GM20431 (cell line): ENCODE measurements around the gene SH3D19.

ENCODE experiments used
- in situ Hi-C: fragments of 300-500 bp; cut with MseI, MboI; formaldehyde crosslinking; loops from one replicate; pipeline ENCODE4 v1.15.0; 2020; ENCODE audit warnings: low sequenced_read_pairs; ENCODE audit not compliant: unreplicated experiment

Gene SH3D19

GRCh38 chr4:151205722-151206121, 119.7 kb downstream of the SH3D19 start:
- in situ Hi-C loops: no loop called here

DNA sequence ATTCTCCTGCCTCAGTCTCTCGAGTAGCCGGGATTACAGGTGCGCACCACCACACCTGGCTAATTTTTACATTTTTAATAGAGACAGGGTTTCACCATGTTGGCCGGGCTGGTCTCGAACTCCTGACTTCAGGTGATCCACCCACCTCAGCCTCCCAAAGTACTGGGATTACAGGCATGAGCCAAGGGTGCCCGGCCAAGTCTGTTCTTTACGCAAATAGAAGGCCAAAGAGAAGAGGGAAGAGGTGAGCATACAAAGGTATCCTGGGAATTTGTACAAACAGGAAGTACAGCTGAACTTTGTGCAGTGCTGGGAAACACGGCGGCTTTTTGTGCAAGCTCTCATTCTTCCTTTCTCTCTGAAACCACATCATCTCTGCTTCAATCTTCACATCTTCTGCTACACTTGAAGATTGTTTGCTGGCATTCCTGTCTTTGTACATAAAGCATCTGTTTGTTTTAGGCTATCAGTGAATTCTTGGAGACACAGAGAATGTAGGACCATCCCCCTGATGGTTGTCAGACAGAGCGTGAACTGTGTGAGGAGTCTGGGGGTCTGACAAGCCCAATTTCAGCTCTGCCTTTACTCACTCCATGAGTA, 120.4 kb downstream of the SH3D19 start:
- in situ Hi-C loops: no loop called here

- in situ Hi-C loops: no loop called here
Measured at GRCh38 chr4:151202851-151203455, 122.5 kb downstream of the SH3D19 start.

DNA sequence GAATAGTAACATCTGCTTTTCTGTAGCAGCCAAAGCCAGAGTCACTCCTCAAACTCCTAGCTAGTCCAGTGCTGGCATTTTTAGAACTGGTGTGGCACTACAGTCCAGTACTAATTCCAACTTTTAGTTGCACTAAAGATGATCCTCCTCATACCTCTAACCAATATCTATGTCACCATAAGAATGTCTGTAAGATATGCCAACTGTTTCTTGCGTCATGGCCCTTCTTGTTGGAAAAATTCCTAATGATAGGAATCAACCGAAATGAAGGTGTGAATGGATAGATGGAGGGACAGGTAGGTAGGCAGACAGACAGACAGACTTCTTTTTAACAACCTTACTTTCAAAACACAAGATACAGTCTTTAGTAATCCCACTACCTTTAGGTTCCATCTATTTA, 123.0 kb downstream of the SH3D19 start:
- in situ Hi-C loops: no loop called here

DNA sequence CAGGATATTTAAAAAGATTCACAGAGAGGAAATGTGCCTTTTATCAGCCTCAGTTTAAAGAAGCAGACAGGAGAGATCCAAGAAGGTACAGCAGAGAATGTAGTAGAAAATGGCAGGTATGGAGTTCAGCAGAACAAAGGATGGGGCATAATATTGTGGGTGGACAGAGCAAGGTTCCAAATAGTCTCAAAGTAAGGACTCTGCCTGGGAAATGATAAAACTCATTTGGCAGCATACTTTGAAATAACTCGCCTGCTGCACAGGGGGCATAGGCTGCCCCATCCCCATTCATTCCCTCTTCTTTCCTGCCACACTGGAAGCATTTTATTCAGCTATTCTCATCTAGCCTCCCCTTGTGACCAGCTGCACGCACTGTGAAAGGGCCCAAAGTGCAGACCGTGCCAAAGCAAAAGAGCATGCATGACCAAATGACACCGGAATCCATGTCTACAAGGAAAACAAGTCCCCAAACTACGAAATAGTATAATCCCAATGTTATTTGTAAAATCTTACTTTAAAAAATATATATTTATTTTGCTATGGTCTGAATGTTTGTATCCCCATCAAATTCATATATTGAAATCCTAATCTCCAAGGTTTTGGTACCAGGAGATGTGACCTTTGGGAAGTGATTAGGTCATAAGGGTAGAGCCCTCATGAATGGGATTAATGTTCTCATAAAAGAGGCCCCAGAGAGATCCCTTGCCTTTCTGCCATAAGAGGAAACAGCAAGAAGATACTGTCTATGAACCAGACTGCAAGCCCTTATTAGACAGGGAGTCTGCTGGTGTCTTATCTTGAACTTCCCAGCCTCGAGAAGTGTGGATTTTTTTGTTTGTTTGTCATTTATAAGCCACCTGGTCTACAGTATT, 125.8 kb downstream of the SH3D19 start:
- in situ Hi-C loops: no loop called here

DNA sequence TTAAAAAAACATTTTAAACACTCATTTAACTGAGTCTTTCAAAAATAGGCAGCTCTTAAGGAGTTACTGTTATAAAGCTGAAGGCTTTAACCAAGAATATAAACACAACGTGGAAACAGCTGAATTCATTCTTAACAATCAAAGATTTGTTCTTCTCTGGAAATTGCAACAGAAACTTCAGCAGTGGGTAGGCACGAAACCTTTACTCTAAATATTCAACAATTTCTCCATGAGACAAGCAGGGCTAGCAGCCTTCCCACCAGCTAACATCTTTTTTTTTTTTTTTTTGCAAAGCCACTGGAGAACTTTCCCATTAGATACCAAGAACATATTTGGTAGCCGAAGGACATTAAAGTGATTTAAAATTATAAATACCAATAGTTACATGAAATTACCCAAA, 126.7 kb downstream of the SH3D19 start:
- in situ Hi-C loops: no loop called here

DNA sequence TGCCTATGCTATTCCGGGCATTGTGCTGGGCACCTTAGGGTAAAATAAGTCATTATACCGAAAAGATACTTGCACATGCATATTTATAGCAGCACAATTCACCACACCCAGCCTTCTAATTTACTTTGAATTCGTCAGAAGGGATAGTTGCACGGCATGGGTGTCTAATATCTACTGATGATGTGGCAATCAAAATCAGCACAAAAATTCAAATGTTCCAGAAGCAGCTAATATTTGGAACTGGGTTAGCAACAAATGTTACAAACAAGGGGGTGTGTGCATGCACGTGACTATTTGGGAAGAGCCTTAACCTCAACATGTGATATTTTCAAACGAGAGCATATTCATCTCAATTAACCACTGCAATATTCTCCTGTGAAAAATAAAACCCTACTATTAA, 128.2 kb downstream of the SH3D19 start:
- in situ Hi-C loops: no loop called here

DNA sequence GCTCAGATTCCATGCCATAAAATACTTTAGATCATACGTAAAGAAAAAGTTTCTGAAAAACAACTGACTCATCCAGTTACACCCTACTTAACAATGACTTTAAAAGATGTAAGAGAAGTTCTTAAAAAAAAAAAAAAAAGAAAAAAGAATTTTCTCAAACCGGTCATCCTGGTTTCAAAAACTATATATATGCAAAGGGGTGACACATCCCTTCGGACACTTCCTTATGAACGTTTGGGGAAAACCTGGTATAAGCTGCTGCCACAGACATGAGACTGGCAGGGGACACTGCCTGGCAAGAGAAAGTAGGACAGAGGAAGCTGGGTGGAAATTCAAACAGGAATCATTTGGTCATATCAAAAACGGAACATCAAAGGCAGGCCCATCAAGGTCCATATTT, 129.6 kb downstream of the SH3D19 start:
- in situ Hi-C loops: no loop called here

DNA sequence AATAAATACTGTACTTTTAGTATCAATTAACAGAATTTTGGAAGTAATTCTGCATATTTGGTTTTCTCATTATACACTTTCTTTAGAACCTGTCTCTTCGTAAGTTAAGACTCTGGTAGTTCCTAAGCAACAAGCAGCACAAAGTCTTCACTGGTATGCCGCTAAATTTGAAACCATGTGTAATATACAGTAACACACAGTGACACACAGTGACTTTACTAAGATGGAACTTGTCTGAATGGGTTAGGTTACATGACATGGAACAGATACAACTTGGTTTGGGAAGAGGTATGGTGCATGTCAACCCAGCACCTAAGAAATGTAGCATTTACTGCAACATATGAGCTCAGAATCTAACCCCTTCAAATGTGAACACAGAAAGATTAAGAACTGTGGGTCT, 132.0 kb downstream of the SH3D19 start:
- in situ Hi-C loops: no loop called here

DNA sequence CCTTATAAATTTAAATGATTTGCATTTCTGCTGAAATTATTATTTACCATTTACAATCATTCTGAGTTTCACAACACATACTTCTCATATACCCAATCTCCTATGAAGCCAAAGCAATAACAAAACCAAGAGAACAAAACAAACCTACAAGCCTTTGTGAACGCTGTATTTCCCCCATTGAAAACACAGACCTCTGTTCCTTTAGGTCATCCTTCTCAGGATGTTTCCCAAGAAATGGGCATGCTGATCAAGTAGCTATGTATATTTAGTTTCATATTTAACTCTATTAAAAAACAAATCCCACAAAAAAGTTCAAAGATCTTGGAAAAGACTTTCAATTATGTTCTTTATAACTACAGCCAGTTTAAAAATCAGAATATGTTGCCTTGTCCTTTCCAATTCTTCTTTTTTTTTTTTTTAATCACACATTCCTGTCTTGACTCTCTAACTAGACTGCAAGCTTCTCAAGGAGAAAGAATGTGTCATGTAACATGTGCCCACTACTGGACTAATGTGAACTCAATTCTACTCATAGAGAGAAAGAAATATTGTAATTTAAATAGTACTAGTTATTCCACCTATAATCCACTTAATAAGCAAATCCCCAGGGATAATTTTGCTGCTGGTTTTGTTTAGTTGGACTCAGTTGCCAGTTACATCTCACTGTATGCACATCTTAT, 132.7 kb downstream of the SH3D19 start:
- in situ Hi-C loops: no loop called here

DNA sequence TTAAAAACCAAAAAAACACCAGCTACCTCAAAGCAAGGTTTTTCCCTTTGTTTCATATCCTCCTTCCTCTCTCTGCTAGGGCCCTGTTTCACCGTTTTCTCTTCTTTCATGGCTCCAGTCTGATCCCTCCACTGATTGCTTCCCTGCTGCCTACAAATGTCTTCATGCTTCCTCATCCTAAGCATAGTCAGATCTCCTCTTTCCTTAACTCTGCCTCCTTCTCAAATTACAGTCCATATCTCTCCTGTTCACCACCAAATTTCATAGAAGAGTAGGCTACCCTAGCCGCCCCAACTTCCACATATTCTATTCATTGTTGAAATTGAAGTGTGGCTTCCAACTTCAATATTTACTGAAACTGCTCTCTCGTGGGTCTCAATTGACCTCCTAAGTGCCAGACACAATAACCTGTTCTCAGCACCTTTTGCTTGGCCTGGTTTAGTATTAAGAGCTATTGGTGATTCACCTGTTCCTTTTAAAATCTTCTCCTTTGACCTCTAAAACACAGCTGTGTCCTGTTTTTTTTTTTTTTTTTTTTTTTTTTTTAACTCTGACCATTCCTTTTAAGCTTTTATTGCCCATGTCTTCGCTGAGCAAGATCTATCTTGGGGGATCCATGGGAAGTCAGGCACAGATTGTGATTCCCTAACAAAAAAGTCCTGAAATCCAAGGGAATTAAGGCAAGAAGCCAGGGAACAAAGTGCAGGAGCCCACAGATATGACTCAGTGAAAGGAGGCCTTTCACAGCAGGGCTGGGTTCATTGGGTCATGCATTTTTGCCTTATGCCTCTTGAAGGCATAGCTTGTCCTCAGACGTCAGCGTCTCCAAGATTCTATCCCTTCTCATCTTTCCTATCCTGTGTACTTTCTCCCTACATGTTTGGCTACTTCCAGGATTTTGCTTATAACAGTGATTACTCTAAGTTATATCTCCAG, 140.6 kb downstream of the SH3D19 start:
- in situ Hi-C loops: no loop called here

GRCh38 chr4:151182455-151182996, 142.9 kb downstream of the SH3D19 start:
- in situ Hi-C loops: no loop called here

DNA sequence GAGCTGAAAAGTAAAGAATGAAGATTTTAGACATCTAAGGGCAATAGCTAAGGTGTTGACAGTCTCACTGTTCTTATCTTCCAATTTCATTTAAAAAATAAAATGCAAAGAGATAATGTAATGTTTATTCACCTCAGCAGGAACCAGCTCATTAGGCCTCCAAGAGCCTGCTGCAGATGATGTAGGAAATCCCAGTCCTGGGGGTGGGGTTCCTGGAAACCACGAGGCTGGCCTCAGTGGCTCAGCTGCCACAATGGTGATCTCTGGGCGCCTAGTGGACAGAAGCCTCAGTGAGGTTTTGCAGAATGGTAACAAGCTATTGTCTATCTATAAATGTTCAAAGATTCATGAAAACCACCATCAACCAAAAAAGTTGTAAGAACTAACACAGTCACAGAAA, 148.7 kb downstream of the SH3D19 start:
- in situ Hi-C loops: no loop called here

DNA sequence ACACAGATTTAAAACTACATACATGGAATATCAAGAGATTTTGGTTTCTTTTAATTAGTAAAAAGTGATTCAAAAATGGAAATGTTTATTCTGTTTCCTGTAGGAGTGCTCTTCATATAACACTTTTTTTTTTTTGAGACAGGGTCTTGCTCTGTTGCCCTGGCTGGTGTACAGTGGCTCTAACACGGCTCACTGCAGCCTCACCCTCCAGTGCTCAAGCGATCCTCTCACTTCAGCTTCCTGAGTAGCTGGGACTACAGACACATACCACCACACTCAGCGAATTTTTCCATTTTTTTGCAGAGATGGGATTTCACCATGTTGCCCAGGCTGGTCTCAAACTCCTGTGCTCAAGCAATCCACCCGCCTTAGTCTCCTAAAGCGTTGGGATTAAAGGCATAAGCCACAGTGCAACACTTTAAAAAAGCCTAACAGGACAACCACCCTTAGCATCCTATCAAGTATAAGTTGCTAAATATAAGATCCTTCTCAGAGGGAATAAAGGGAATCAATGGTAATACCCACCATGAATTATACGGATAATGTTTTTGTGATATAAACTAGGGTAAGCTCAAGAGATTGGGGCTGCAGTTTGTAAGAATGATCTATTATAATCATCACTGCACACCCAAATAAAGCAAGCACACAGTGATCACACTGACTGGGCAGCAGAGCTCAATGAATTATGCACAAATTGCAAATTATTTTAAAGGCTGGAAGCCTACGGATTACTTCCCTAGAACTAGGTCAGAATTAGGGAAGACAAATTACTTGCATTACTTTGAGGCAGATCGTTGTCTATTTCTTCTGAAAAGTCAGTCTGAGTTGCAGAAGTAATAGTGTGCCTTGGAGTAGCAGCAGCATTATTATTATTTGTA, 149.4 kb downstream of the SH3D19 start:
- in situ Hi-C loops: no loop called here

DNA sequence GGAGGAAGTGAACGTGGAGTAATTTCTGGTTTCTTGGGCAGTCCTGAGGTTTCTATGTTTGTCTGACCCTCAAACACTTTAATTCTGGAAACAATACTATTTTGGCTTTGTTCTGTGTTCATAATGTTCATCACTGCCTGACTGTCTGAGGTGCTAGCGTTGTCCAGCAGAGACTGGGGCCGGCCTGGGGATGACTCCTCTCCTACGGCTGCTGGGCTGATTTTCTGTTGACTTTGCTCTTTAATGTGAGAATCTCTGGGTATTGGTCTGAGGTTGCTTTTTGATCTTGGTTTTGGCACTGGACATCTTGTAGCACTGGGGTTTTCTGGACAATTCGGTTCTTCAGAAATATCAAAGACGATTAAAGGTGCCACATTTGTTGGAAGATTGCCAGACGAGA, 150.2 kb downstream of the SH3D19 start:
- in situ Hi-C loops: no loop called here

DNA sequence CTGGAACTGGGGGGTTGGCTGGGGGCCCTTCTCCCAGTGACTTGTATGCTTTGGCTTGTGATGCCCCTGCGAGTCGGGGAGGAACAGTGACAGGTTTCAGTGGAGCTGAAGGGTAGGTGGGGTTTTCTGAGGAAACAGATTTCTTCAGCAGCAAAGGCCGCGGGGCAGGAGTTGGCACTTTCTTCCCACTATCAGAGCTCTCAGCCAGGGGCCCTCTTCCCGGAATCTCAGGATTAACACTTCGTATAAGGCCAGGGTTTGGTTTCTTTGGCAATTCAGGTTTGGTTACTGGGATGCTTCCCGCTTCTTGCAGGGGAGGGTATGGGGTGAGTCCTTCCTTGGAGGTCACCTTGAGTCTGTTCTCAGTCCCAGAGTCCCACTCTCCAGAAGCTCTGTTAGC, 150.6 kb downstream of the SH3D19 start:
- in situ Hi-C loops: no loop called here

DNA sequence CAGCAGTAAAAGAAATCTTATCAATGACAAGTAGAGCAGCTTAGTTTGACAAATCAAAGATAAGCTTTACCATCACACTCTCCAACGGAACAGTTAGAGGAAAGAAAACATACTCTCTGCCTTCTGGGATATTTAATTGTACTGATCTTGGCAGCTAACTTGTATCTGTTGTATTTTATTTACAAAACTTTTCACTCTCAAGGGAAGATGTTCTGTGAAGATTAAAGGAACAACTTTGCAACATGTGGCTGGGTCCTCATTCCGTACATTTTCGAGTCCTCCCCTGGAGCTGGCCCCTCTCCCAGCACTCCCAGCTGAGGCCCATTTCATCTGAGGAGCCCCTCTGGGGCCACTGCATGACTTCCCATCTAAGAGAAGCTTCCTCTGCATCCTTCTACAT, 151.5 kb downstream of the SH3D19 start:
- in situ Hi-C loops: no loop called here

GRCh38 chr4:151169900-151170299, 155.5 kb downstream of the SH3D19 start:
- in situ Hi-C loops: no loop called here

- in situ Hi-C loops: no loop called here
Measured at GRCh38 chr4:151169223-151169622, 156.2 kb downstream of the SH3D19 start.
